Measurements from ENCODE around the gene PSMB1. TPM values are rescaled to one million over a fixed set of nuclear protein-coding genes. Genes with fewer than 3 reads are reported as not detected.
"Not testable (repeated sequence)": the region's sequence is repeated elsewhere in the genome, so short reads cannot be mapped to it uniquely, and the experiment has no call there.

PSMB1 gene
- total and polyA plus RNA-seq, 2 donors (not counting 1 experiment from before 2014, with no cell fraction given): 94.3 to 134 TPM

GRCh38 chr6:170507728-170508127, 45.4 kb downstream of the PSMB1 start:
- H3K9me3 Mint-ChIP-seq (ENCODE audit: insufficient read depth); DNase-seq; H3K27ac Mint-ChIP-seq; ATAC-seq (ENCODE audit: low read depth); H3K9ac ChIP-seq (ENCODE audit: low read length); H3K4me1 ChIP-seq (ENCODE audit: control insufficient read depth in 2 of 2, insufficient read depth in 2 of 2, low read length in 2 of 2); H3K4me3 Mint-ChIP-seq; H3K27ac ChIP-seq (ENCODE audit: low read length in 2 of 2); H2AFZ ChIP-seq (ENCODE audit: insufficient read depth, low read depth, low read length, poor library complexity, severe bottlenecking); H3K4me1 Mint-ChIP-seq; H3K9me3 ChIP-seq (ENCODE audit: control extremely low read depth in 1 of 3, control insufficient read depth in 2 of 3, insufficient read depth in 1 of 3, low read length in 2 of 3); H3K4me3 ChIP-seq (ENCODE audit: control extremely low read depth in 1 of 5, extremely low read depth in 1 of 5, insufficient read depth in 1 of 5, low read depth in 2 of 5, low read length in 4 of 5); H3K79me2 ChIP-seq (ENCODE audit: control insufficient read depth, insufficient read depth, low read length); POLR2A ChIA-PET; H3K27me3 ChIP-seq (replicated peaks in 1 of 4; ENCODE audit: control extremely low read depth in 1 of 4, control insufficient read depth in 3 of 4, insufficient read depth in 4 of 4, low read length in 3 of 4); H4K20me1 ChIP-seq (ENCODE audit: control insufficient read depth, insufficient read depth, low read length, poor library complexity, severe bottlenecking); H3K36me3 ChIP-seq (replicated peaks in 1 of 2; ENCODE audit: control extremely low read depth in 1 of 2, control insufficient read depth in 1 of 2, extremely low read depth in 1 of 2, insufficient read depth in 2 of 2, low read length in 1 of 2); H3K4me2 ChIP-seq (replicated peaks; ENCODE audit: low read depth, low read length, poor library complexity, severe bottlenecking); intact Hi-C loops (cut with micrococcal nuclease): not testable (repeated sequence)
- CTCF ChIA-PET: interaction anchor here (4.2 kb wide), 1 partner anchor 10 kb away, joined by 16 read pairs; no protein-coding TSS in a partner anchor
- peaks cover 25% of the 10 kb centered on the region for H3K27me3 Mint-ChIP-seq
- WGBS (ENCODE audit: insufficient coverage): 100% methylated on average over 2 of the region's 2 CpGs

DNA sequence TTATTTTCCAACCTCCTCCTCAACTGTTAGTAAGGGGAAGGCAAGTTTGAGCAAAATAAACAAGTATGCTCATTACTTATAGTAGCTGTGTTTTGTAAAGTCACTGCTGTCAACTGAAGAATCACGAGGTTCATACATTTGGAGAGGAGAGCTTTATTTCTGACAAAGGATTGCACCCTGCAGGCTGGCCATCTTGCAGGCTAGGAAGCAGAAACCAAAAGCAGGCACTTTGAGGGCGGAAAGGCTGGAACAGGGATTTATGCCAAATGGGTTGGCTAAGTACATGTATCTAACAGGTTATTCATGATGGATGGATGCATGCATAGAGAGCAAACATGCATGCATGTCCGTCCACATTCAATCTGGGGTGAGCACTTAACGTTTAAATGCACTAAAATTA, 46.7 kb downstream of the PSMB1 start:
- no peak overlapping the region for H3K4me3 ChIP-seq (ENCODE audit: control extremely low read depth in 1 of 5, extremely low read depth in 1 of 5, insufficient read depth in 1 of 5, low read depth in 2 of 5, low read length in 4 of 5)
- POLR2A ChIA-PET: no interaction called here
- no peaks in the 10 kb centered on the region for H4K20me1 ChIP-seq (ENCODE audit: control insufficient read depth, insufficient read depth, low read length, poor library complexity, severe bottlenecking)
- peaks cover 11% of the 10 kb centered on the region for H3K9me3 Mint-ChIP-seq (ENCODE audit: insufficient read depth)
- CTCF ChIA-PET: interaction anchor here (1.1 to 4.2 kb wide), 3 partner anchors 11 to 675 kb away, joined by 3 to 16 read pairs (median 4); no protein-coding TSS in a partner anchor
- 57% methylated on average over 4 of the region's 4 CpGs for WGBS (ENCODE audit: insufficient coverage)
- no peak overlapping the region for H3K4me3 Mint-ChIP-seq
- H3K27me3 Mint-ChIP-seq: peaks cover 27% of the 10 kb centered on the region
- no peak overlapping the region for H3K4me2 ChIP-seq (replicated peaks; ENCODE audit: low read depth, low read length, poor library complexity, severe bottlenecking)
- DNase-seq (no peak), ATAC-seq (ENCODE audit: low read depth) (no peak)
- intact Hi-C loops (cut with micrococcal nuclease): no loop called here
- no peaks in the 10 kb centered on the region for H3K4me1 Mint-ChIP-seq
- no peak overlapping the region for H3K27ac ChIP-seq (ENCODE audit: low read length in 2 of 2)
- H3K36me3 ChIP-seq (replicated peaks in 1 of 2; ENCODE audit: control extremely low read depth in 1 of 2, control insufficient read depth in 1 of 2, extremely low read depth in 1 of 2, insufficient read depth in 2 of 2, low read length in 1 of 2): no peaks in the 10 kb centered on the region
- peaks cover 0 to 21% (median 0%) of the 10 kb centered on the region in 3 donors for H3K9me3 ChIP-seq (ENCODE audit: control extremely low read depth in 1 of 3, control insufficient read depth in 2 of 3, insufficient read depth in 1 of 3, low read length in 2 of 3)
- no peak overlapping the region for H2AFZ ChIP-seq (ENCODE audit: insufficient read depth, low read depth, low read length, poor library complexity, severe bottlenecking)
- TF ChIP-seq, protein P1, sequence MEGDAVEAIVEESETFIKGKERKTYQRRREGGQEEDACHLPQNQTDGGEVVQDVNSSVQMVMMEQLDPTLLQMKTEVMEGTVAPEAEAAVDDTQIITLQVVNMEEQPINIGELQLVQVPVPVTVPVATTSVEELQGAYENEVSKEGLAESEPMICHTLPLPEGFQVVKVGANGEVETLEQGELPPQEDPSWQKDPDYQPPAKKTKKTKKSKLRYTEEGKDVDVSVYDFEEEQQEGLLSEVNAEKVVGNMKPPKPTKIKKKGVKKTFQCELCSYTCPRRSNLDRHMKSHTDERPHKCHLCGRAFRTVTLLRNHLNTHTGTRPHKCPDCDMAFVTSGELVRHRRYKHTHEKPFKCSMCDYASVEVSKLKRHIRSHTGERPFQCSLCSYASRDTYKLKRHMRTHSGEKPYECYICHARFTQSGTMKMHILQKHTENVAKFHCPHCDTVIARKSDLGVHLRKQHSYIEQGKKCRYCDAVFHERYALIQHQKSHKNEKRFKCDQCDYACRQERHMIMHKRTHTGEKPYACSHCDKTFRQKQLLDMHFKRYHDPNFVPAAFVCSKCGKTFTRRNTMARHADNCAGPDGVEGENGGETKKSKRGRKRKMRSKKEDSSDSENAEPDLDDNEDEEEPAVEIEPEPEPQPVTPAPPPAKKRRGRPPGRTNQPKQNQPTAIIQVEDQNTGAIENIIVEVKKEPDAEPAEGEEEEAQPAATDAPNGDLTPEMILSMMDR (IDR thresholded peaks at IDR 0.05): no peak
- TF ChIP-seq EZH2 (IDR thresholded peaks at IDR 0.05; ENCODE audit: borderline replicate concordance, insufficient read depth, low read depth, low read length, poor library complexity, severe bottlenecking): no peak
- no peak overlapping the region for H3K27ac Mint-ChIP-seq
- no peak overlapping the region for H3K9ac ChIP-seq (ENCODE audit: low read length)
- no peaks in the 10 kb centered on the region for H3K79me2 ChIP-seq (ENCODE audit: control insufficient read depth, insufficient read depth, low read length)
- no peaks in the 10 kb centered on the region for H3K4me1 ChIP-seq (ENCODE audit: control insufficient read depth in 2 of 2, insufficient read depth in 2 of 2, low read length in 2 of 2)
- peaks cover 0 to 14% (median 2%) of the 10 kb centered on the region in 4 experiments for H3K27me3 ChIP-seq (replicated peaks in 1 of 4; ENCODE audit: control extremely low read depth in 1 of 4, control insufficient read depth in 3 of 4, insufficient read depth in 4 of 4, low read length in 3 of 4)
